Mesendoderm (in vitro differentiated cells): ENCODE data around the gene PLSCR4.

Experiments
- DNase-seq: peaks from one replicate; pipeline ENCODE4 v3.0.0; 2013
- H2AK5ac ChIP-seq: 2 replicates; pipeline ENCODE4 v1.6.1; 2013; ENCODE audit warnings: low read length, inconsistent platforms
- H2BK120ac ChIP-seq: 2 replicates; pipeline ENCODE4 v1.6.1; 2013; ENCODE audit warnings: low read depth, mild to moderate bottlenecking, low read length, moderate library complexity, mixed read lengths
- H2BK15ac ChIP-seq: replicated peaks from 2 replicates; pipeline ENCODE4 v1.6.1; 2013; ENCODE audit warnings: low read depth, mild to moderate bottlenecking, moderate library complexity
- H2BK5ac ChIP-seq: 2 replicates; pipeline ENCODE4 v1.6.1; 2013; ENCODE audit warnings: low read length, inconsistent platforms
- H3K18ac ChIP-seq: 2 replicates; pipeline ENCODE4 v1.6.1; 2013; ENCODE audit warnings: mild to moderate bottlenecking, low read length, mixed read lengths
- H3K23ac ChIP-seq: one replicate; pipeline ENCODE4 v1.6.1; 2013; ENCODE audit warnings: low read length
- H3K27ac ChIP-seq: 2 replicates; pipeline ENCODE4 v1.5.1; 2013; ENCODE audit warnings: low read depth, mild to moderate bottlenecking, inconsistent platforms, low read length, moderate library complexity
- H3K27me3 ChIP-seq: 2 replicates; pipeline ENCODE4 v1.6.1; 2013; ENCODE audit warnings: low read length, control low read depth, mild to moderate bottlenecking, inconsistent platforms; ENCODE audit not compliant: insufficient read depth, poor library complexity
- H3K36me3 ChIP-seq: 2 replicates; pipeline ENCODE4 v1.6.1; 2013; ENCODE audit warnings: low read length, inconsistent platforms; ENCODE audit not compliant: control insufficient read depth, insufficient read depth
- H3K4ac ChIP-seq: one replicate; pipeline ENCODE4 v1.6.1; 2013; ENCODE audit warnings: low read depth, mild to moderate bottlenecking, low read length, moderate library complexity
- H3K4me1 ChIP-seq: 2 replicates; pipeline ENCODE4 v1.6.1; 2013; ENCODE audit warnings: low read depth, low read length, inconsistent platforms; ENCODE audit not compliant: control insufficient read depth
- H3K4me2 ChIP-seq: 2 replicates; pipeline ENCODE4 v1.6.1; 2013; ENCODE audit warnings: low read length
- H3K4me3 ChIP-seq: 2 replicates; pipeline ENCODE4 v1.5.1; 2013; ENCODE audit warnings: mild to moderate bottlenecking, low read length
- H3K56ac ChIP-seq: one replicate; pipeline ENCODE4 v1.6.1; 2013; ENCODE audit warnings: low read length
- H3K79me1 ChIP-seq: 2 replicates; pipeline ENCODE4 v1.6.1; 2013; ENCODE audit warnings: low read length, inconsistent platforms
- H3K79me2 ChIP-seq: 2 replicates; pipeline ENCODE4 v1.6.1; 2013; ENCODE audit warnings: mild to moderate bottlenecking, low read length; ENCODE audit not compliant: control insufficient read depth, insufficient read depth
- H3K9ac ChIP-seq: 2 replicates; pipeline ENCODE4 v1.6.1; 2013; ENCODE audit warnings: low read length, inconsistent platforms
- H4K5ac ChIP-seq: one replicate; pipeline ENCODE4 v1.6.1; 2013; ENCODE audit warnings: low read length
- H4K8ac ChIP-seq: one replicate; pipeline ENCODE4 v1.6.1; 2013; ENCODE audit warnings: low read depth, mild to moderate bottlenecking, control low read depth, low read length, moderate library complexity
- WGBS: extraction: QIAGEN DNeasy Blood & Tissue Kit; methylation state at CpG from one replicate; pipeline ENCODE4 v1.1.7; 2013; ENCODE audit warnings: low lambda C conversion rate, missing lambda C conversion rate; ENCODE audit not compliant: insufficient coverage; ENCODE audit errors: extremely low coverage; 5-methylcytosine and 5-hydroxymethylcytosine counted together

The PLSCR4 gene

DNA sequence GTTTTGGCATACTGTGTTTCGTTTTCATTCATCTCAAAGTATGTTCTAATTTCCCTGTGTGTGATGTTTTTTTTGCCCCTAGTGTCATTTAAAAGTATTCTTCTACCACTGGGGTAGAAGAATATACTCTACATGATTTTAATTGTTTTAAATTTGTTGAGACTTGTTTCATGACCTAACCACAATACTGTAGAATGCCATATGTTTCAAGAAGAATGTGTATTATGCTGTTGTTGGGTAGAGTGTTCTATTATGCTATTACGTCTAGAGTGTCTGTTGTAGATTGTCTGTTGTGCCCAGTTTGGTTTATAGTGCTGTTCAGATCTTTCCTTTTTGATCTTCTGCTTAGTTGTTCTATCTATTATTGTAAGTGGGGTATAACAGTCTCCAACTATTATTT lies 36.4 kb downstream of the PLSCR4 start:
- H2BK15ac ChIP-seq: no peak overlapping the region
- no peak overlapping the region for H4K5ac ChIP-seq
- H3K79me1 ChIP-seq: no peaks in the 10 kb centered on the region
- no peak overlapping the region for H3K18ac ChIP-seq
- H3K23ac ChIP-seq: no peak overlapping the region
- H3K4me1 ChIP-seq: no peaks in the 10 kb centered on the region
- H3K4me3 ChIP-seq: no peak overlapping the region
- H3K9ac ChIP-seq: no peak overlapping the region
- H2BK5ac ChIP-seq: no peak overlapping the region
- H4K8ac ChIP-seq: no peak overlapping the region
- no peak overlapping the region for H3K27ac ChIP-seq
- no peak overlapping the region for H2AK5ac ChIP-seq
- H3K4me2 ChIP-seq: no peak overlapping the region
- no peaks in the 10 kb centered on the region for H3K27me3 ChIP-seq
- no peak overlapping the region for H2BK120ac ChIP-seq
- DNase-seq: no peak
- no peak overlapping the region for H3K56ac ChIP-seq
- no peaks in the 10 kb centered on the region for H3K79me2 ChIP-seq
- H3K36me3 ChIP-seq: peaks cover 1% of the 10 kb centered on the region
- WGBS: no CpG with 5 or more reads among the region's 2 CpGs
- H3K4ac ChIP-seq: no peak overlapping the region

DNA sequence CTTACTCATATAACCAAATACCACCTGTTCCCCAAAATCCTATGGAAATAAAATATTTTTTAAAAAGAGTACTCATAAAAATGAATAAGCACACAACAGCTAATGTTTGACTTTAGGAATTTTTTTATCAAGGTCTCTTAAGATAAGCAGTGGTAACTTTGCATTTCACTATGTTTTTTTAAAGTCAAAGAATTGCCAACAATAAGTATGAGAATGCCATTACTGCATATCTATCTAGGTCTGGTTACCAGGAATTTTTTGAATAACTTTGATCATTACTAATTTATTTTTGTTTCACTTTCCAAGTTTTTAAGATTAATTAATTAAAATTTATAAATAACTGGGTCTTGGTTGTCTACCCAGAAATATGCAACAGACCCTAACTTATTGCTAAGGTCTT lies 41.5 kb downstream of the PLSCR4 start:
- Histone ChIP-seq H2BK15ac (no peak overlapping the region), H3K18ac (no peak overlapping the region), H3K9ac (no peak overlapping the region), H3K4me3 (no peak overlapping the region), H3K4me2 (no peak overlapping the region), H3K27me3 (no peaks in the 10 kb centered on the region), H3K79me1 (no peaks in the 10 kb centered on the region), H3K23ac (no peak overlapping the region), H2BK120ac (no peak overlapping the region), H4K5ac (no peak overlapping the region), H3K27ac (no peak overlapping the region), H3K79me2 (no peaks in the 10 kb centered on the region), H4K8ac (no peak overlapping the region), H3K4ac (no peak overlapping the region), H2BK5ac (no peak overlapping the region), H3K4me1 (no peaks in the 10 kb centered on the region), H3K56ac (no peak overlapping the region), H3K36me3 (peaks cover 2% of the 10 kb centered on the region), H2AK5ac (no peak overlapping the region)
- no peak for DNase-seq

DNA sequence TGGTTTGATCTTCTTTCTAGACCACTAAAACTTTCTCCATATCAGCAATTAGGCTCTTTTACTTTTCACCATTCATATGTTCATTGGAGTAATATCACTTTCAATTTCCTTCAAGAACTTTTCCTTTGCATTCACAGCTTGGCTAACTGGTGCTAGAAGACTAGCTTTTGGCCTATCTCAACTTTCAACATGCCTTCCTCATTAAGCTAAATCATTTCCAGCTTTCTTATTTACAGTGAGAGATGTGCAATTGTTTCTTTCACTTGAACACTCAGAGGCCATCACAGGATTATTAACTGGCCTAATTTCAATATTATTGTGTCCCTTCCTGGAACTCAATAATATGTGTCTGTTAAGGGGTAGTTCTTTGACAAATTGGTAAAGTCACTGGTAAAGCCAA lies 47.1 kb downstream of the PLSCR4 start:
- H4K8ac ChIP-seq: no peak overlapping the region
- H3K4me3 ChIP-seq: no peak overlapping the region
- H3K4ac ChIP-seq: no peak overlapping the region
- no peak overlapping the region for H3K23ac ChIP-seq
- H2AK5ac ChIP-seq: no peak overlapping the region
- no peak overlapping the region for H3K27ac ChIP-seq
- no peaks in the 10 kb centered on the region for H3K4me1 ChIP-seq
- H3K18ac ChIP-seq: no peak overlapping the region
- H3K9ac ChIP-seq: no peak overlapping the region
- H2BK15ac ChIP-seq: no peak overlapping the region
- H3K27me3 ChIP-seq: no peaks in the 10 kb centered on the region
- no peak overlapping the region for H2BK120ac ChIP-seq
- H3K4me2 ChIP-seq: no peak overlapping the region
- no peak for DNase-seq
- no peaks in the 10 kb centered on the region for H3K79me1 ChIP-seq
- no peaks in the 10 kb centered on the region for H3K79me2 ChIP-seq
- H3K36me3 ChIP-seq: peaks cover 2% of the 10 kb centered on the region
- no peak overlapping the region for H3K56ac ChIP-seq
- H2BK5ac ChIP-seq: no peak overlapping the region
- no peak overlapping the region for H4K5ac ChIP-seq

DNA sequence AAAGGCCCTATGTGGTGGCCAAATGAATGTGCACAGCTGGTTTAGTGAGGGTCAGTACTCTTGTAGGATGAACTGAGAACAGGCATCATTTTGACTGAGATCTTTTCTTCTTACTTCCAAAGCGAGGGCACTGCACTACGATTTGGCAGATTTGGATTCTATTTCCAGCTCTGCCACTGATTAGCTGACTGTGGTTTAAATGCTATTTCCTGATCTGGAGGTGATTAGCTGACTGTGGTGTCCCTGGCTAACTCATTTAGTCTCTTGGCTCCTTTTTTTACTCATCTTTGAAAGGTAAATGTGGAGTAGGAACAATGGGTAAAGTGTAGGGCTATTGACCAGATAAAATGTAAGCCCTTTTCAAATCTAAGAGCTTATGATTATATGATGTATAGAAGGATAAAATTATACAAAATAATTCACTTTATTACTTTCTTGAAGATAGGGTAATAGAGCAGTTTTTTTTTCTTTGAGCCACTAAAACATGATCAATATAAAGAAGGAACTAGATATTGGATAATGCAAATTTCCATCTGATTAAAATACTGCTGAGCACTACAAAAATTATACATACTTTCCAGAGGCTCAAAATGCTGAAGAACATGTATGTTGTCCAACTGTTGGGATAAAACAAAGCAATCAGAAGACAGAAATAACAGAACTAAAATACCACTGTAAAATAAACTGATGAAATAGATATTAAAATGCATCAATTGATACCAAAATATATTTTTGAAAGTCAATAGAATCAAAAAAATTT lies 50.3 kb downstream of the PLSCR4 start:
- Histone ChIP-seq H3K23ac (no peak overlapping the region), H3K36me3 (no peaks in the 10 kb centered on the region), H3K79me1 (no peaks in the 10 kb centered on the region), H4K5ac (no peak overlapping the region), H3K27ac (no peak overlapping the region), H3K56ac (no peak overlapping the region), H3K4me1 (no peaks in the 10 kb centered on the region), H3K4me2 (no peak overlapping the region), H3K4me3 (no peak overlapping the region), H3K27me3 (no peaks in the 10 kb centered on the region), H2BK120ac (no peak overlapping the region), H4K8ac (no peak overlapping the region), H3K18ac (no peak overlapping the region), H2BK15ac (no peak overlapping the region), H3K4ac (no peak overlapping the region), H2AK5ac (no peak overlapping the region), H2BK5ac (no peak overlapping the region), H3K79me2 (no peaks in the 10 kb centered on the region), H3K9ac (no peak overlapping the region)
- no peak for DNase-seq
- WGBS: no CpG with 5 or more reads among the region's 2 CpGs

DNA sequence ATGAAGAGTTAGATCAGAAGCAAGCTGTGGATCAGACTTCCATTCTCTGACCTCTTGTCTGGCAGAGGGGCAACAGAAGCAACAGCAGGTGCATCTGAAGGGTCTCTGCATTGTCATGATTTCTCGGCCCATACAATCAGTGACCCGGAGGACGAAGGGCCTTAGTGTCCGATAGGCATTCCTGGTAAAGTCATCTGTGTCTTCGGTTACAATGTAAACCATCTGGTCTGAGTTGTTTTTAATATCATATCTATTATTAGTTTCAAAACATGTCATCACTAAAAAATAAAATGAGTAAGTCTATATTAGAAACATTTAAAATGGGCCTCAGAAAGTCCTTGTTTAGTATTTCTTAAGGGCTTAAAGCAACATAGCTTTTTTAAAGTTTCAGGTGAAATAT lies 51.1 kb downstream of the PLSCR4 start:
- H3K4me3 ChIP-seq: no peak overlapping the region
- no peak overlapping the region for H3K4me2 ChIP-seq
- H2AK5ac ChIP-seq: no peak overlapping the region
- no peaks in the 10 kb centered on the region for H3K79me2 ChIP-seq
- H2BK5ac ChIP-seq: no peak overlapping the region
- no peak overlapping the region for H3K27ac ChIP-seq
- no peak overlapping the region for H3K9ac ChIP-seq
- H2BK15ac ChIP-seq: no peak overlapping the region
- H3K4ac ChIP-seq: no peak overlapping the region
- no peak for DNase-seq
- H3K27me3 ChIP-seq: no peaks in the 10 kb centered on the region
- no peaks in the 10 kb centered on the region for H3K36me3 ChIP-seq
- H3K56ac ChIP-seq: no peak overlapping the region
- no peak overlapping the region for H4K8ac ChIP-seq
- H2BK120ac ChIP-seq: no peak overlapping the region
- no peak overlapping the region for H3K18ac ChIP-seq
- no peak overlapping the region for H3K23ac ChIP-seq
- H3K79me1 ChIP-seq: no peaks in the 10 kb centered on the region
- H4K5ac ChIP-seq: no peak overlapping the region
- no peaks in the 10 kb centered on the region for H3K4me1 ChIP-seq
- no CpG with 5 or more reads among the region's 5 CpGs for WGBS

DNA sequence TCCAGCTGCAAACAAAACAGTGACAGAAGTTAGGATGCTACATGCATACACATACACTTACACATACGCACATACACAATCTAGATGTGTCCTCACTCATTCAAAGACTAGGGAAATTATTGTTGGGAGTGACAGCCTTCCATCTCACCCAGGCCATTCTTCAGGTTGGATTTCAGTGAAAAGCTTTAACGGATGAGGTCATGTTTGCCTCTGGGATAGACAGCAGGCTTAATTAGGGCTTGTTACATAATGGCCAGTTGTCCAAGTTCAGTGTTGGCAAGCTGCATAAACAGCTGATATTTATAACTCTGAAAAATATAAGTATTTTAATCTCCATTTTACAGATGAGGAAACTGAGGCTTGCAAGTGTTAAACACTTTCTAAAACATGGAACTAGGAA lies 54.1 kb downstream of the PLSCR4 start:
- H2BK120ac ChIP-seq: no peak overlapping the region
- H3K9ac ChIP-seq: no peak overlapping the region
- no peak overlapping the region for H3K56ac ChIP-seq
- H4K8ac ChIP-seq: no peak overlapping the region
- no peaks in the 10 kb centered on the region for H3K4me1 ChIP-seq
- H3K27me3 ChIP-seq: no peaks in the 10 kb centered on the region
- no peaks in the 10 kb centered on the region for H3K79me2 ChIP-seq
- no peak overlapping the region for H2BK5ac ChIP-seq
- H3K4ac ChIP-seq: no peak overlapping the region
- no peaks in the 10 kb centered on the region for H3K79me1 ChIP-seq
- no peak overlapping the region for H3K4me2 ChIP-seq
- H3K18ac ChIP-seq: no peak overlapping the region
- H2AK5ac ChIP-seq: no peak overlapping the region
- no peak overlapping the region for H3K4me3 ChIP-seq
- DNase-seq: no peak
- no CpG with 5 or more reads among the region's 2 CpGs for WGBS
- no peak overlapping the region for H2BK15ac ChIP-seq
- no peaks in the 10 kb centered on the region for H3K36me3 ChIP-seq
- no peak overlapping the region for H3K23ac ChIP-seq
- H3K27ac ChIP-seq: no peak overlapping the region
- no peak overlapping the region for H4K5ac ChIP-seq
